ENCODE data around the gene PGC.

PGC gene

GRCh38 chr6:41743406-41744235 lies 3.6 kb downstream of the PGC start:
- DNase-seq: no peak

- DNase-seq: no peak
These were observed 5.3 kb downstream of the PGC start for GRCh38 chr6:41741625-41742490.

GRCh38 chr6:41740366-41741162 lies 6.6 kb downstream of the PGC start:
- no peak for DNase-seq

GRCh38 chr6:41739041-41739440 lies 8.2 kb downstream of the PGC start:
- no peak for DNase-seq

- no peak for DNase-seq
These were observed 9.5 kb downstream of the PGC start for GRCh38 chr6:41737591-41738130.

GRCh38 chr6:41736800-41737555 lies 10.2 kb downstream of the PGC start:
- no peak for DNase-seq

GRCh38 chr6:41736186-41736733 lies 10.9 kb downstream of the PGC start:
- no peak for DNase-seq

- peak; percentile 41 for DNase-seq
These were observed 11.6 kb downstream of the PGC start, which contains the start of gene TFEB for GRCh38 chr6:41735427-41736185. TFEB (minus strand) TSS chr6:41735608; CDS start chr6:41691213, 44,395 bp downstream.

GRCh38 chr6:41734666-41735426 lies 12.4 kb downstream of the PGC start:
- DNase-seq: no peak

- DNase-seq: no peak
These were observed 13.2 kb downstream of the PGC start for GRCh38 chr6:41733707-41734665.

GRCh38 chr6:41733360-41733706 lies 13.9 kb downstream of the PGC start:
- DNase-seq: no peak

- no peak for DNase-seq
These were observed 14.4 kb downstream of the PGC start for GRCh38 chr6:41732591-41733359.

- no peak for DNase-seq
These were observed 15.0 kb downstream of the PGC start for GRCh38 chr6:41732149-41732548.

GRCh38 chr6:41731561-41732086 lies 15.6 kb downstream of the PGC start:
- DNase-seq: no peak

- no peak for DNase-seq
These were observed 16.4 kb downstream of the PGC start for GRCh38 chr6:41730531-41731436.

- DNase-seq: no peak
These were observed 17.6 kb downstream of the PGC start for GRCh38 chr6:41729624-41730023.

GRCh38 chr6:41728954-41729353 lies 18.2 kb downstream of the PGC start:
- no peak for DNase-seq
